Esophagus muscularis mucosa (tissue), 3 donors: ENCODE measurements around the gene CACNA1S.

Source experiments
- CTCF ChIP-seq, 3 experiments: fragments of 200-600 bp in 2 of 3; fragments of 450-650 bp in 1 of 3; sonication (generic) in 2 of 3; IDR thresholded peaks; one replicate each; pipeline ENCODE4 v1.5.1; 2017 to 2019; ENCODE audit warnings: antibody characterized with exemption in 3 of 3, mild to moderate bottlenecking in 2 of 3, moderate library complexity in 1 of 3
- EP300 ChIP-seq: sonication (generic); formaldehyde crosslinking; IDR thresholded peaks from one replicate; pipeline ENCODE4 v1.6.1; 2017; ENCODE audit warnings: antibody characterized with exemption

DNA sequence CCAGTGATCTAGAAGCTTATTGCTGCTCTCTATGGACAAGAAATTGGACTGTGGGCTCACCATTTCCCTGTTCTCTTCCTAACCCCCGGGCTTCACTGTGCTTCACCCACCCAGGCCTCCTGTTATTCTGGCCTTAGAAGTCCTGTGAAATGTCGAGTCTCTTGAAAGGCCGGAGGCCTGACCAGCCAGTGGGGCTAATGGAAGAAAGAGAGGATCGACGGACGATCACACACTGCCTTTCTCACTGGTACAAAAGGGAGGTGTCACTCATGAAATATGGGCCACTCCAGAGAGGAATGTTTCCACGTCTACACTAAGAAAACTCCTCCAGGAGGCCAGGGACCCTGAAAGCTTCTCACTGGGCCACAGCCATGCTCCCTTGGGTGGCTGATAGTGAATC is 36.1 kb downstream of the CACNA1S start:
- no peak for TF ChIP-seq CTCF (IDR thresholded peaks at IDR 0.05)
- no peak for TF ChIP-seq EP300
